ENCODE data around the gene BTNL3.

DNA sequence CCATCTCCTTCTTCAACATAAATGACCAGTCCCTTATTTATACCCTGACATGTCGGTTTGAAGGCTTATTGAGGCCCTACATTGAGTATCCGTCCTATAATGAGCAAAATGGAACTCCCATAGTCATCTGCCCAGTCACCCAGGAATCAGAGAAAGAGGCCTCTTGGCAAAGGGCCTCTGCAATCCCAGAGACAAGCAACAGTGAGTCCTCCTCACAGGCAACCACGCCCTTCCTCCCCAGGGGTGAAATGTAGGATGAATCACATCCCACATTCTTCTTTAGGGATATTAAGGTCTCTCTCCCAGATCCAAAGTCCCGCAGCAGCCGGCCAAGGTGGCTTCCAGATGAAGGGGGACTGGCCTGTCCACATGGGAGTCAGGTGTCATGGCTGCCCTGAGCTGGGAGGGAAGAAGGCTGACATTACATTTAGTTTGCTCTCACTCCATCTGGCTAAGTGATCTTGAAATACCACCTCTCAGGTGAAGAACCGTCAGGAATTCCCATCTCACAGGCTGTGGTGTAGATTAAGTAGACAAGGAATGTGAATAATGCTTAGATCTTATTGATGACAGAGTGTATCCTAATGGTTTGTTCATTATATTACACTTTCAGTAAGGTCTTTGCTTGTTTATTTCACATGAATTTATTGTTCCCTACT is 38.2 kb upstream of the BTNL3 start:
- TF ChIP-seq CTCF (IDR thresholded peaks at IDR 0.05) (no peak), POLR2A (IDR thresholded peaks at IDR 0.05) (no peak)

Measured in body of pancreas (tissue), 4 donors.